ENCODE results near the gene MAGI2. TPM values are rescaled to one million over a fixed set of nuclear protein-coding genes. Genes with fewer than 3 reads are reported as not detected.

Gene MAGI2
- total RNA-seq, 1 donor from 2014 or later: 2.5 TPM

DNA sequence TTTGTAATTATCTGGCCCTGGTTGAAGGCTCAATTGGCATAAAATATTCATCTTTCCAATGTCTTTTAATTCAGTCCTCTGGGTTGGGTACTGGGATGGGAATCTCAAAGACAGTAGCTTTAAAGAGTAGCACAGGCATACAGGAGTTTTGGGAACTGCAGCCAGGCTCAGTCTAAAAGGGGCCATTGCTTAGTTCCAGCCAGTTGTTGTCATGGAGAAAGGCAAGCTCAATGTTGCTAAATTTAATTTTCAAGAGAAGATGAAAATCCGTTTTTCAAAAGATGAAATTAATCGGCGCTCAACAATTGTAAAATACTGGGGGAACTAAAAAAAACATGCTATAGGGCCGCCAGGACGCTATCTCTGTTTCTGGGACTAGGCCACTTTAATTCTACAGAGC is 1279.8 kb downstream of the MAGI2 start:
- no peak for DNase-seq (ENCODE audit: low read depth)
- H3K36me3 ChIP-seq (ENCODE audit: control insufficient read depth, insufficient read depth, low read length): no peaks in the 10 kb centered on the region
- H3K27me3 ChIP-seq (ENCODE audit: control insufficient read depth, insufficient read depth, low read length): no peaks in the 10 kb centered on the region
- TF ChIP-seq, protein P1, sequence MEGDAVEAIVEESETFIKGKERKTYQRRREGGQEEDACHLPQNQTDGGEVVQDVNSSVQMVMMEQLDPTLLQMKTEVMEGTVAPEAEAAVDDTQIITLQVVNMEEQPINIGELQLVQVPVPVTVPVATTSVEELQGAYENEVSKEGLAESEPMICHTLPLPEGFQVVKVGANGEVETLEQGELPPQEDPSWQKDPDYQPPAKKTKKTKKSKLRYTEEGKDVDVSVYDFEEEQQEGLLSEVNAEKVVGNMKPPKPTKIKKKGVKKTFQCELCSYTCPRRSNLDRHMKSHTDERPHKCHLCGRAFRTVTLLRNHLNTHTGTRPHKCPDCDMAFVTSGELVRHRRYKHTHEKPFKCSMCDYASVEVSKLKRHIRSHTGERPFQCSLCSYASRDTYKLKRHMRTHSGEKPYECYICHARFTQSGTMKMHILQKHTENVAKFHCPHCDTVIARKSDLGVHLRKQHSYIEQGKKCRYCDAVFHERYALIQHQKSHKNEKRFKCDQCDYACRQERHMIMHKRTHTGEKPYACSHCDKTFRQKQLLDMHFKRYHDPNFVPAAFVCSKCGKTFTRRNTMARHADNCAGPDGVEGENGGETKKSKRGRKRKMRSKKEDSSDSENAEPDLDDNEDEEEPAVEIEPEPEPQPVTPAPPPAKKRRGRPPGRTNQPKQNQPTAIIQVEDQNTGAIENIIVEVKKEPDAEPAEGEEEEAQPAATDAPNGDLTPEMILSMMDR (IDR thresholded peaks at IDR 0.05; ENCODE audit: insufficient read depth, low read length, poor library complexity, severe bottlenecking): no peak
- H3K4me3 ChIP-seq (ENCODE audit: low read depth, low read length): no peak overlapping the region

DNA sequence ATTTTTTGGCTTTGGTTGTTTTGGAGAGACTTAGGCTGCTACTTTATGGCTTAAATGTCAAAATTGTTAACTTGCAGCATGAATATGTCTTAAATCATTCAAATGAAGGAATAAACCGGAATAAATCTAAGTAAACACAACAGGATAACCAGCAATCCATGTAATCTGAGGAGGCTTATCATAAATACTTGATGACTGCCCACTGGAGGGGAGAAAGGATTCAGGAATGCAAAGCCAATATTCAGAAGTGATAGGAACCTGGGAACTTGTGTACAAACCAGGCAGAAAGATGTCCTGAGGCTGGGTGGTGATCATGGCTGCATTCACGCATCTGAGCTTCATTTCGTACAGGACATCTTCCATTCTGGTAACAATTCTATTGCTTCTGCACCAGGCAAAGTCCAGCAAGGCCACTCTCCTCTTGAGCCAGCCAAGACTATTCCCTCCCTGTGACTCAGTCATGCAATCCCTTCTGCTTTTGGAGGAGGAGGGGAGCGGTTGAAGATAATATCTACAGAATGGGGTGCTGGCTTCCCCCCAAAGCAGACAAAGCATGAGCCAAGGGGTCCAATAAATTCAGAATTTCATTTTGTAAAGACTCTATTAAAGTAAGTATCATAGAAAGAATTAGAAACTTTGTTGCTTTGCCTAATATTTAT is 1280.4 kb downstream of the MAGI2 start:
- no peak for DNase-seq (ENCODE audit: low read depth)
- TF ChIP-seq, protein P1 (IDR thresholded peaks at IDR 0.05; ENCODE audit: insufficient read depth, low read length, poor library complexity, severe bottlenecking): no peak
- Histone ChIP-seq H3K4me3 (ENCODE audit: low read depth, low read length) (no peak overlapping the region), H3K27me3 (ENCODE audit: control insufficient read depth, insufficient read depth, low read length) (no peaks in the 10 kb centered on the region), H3K36me3 (ENCODE audit: control insufficient read depth, insufficient read depth, low read length) (no peaks in the 10 kb centered on the region)

DNA sequence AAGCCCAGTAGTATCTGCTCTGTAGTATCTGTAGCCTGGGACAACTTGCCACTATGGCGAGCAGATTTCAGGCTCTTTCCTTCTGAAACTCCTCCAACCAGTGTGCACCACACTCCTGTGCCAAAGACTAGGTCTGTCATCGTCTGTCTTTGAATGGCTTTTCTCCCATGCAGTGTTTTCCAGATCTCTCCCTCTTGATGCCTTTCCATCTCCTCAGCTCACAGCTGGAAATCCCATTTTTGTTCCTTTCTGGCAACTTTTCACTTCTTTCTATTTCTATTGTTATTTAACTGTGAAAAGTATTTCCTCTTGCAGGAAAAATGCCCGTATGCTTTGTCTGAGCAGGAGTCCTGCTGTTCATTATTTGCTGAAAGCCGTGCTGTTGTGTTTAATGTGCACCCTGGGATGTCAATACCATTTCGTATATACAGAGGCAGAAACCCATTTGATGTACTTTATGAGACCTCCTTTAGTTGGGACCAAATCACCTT is 1281.2 kb downstream of the MAGI2 start:
- Histone ChIP-seq H3K4me3 (ENCODE audit: low read depth, low read length) (no peak overlapping the region), H3K36me3 (ENCODE audit: control insufficient read depth, insufficient read depth, low read length) (no peaks in the 10 kb centered on the region), H3K27me3 (ENCODE audit: control insufficient read depth, insufficient read depth, low read length) (no peaks in the 10 kb centered on the region)
- DNase-seq (ENCODE audit: low read depth): no peak
- TF ChIP-seq, protein P1 (IDR thresholded peaks at IDR 0.05; ENCODE audit: insufficient read depth, low read length, poor library complexity, severe bottlenecking): no peak

DNA sequence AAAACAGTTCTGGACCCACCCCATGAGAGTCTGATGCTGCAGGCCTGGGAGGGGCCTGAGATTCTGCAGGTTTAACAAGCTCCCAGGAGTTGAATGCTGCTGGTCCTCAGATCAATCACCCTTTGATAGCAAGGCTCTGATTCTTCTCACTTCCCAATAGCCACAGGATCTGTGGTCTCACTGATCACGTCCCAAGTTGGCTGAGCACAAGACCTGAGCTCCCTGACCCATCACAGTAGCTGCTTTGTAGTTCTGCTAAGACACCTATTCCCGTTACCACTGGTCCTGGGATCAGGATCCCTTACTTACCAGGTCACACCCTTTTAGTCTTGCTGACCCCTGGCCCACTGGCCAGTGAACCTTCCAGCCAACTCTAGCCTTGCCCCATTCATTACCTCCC is 1282.1 kb downstream of the MAGI2 start:
- Histone ChIP-seq H3K36me3 (ENCODE audit: control insufficient read depth, insufficient read depth, low read length) (no peaks in the 10 kb centered on the region), H3K27me3 (ENCODE audit: control insufficient read depth, insufficient read depth, low read length) (no peaks in the 10 kb centered on the region), H3K4me3 (ENCODE audit: low read depth, low read length) (no peak overlapping the region)
- TF ChIP-seq, protein P1 (IDR thresholded peaks at IDR 0.05; ENCODE audit: insufficient read depth, low read length, poor library complexity, severe bottlenecking): no peak
- DNase-seq (ENCODE audit: low read depth): no peak

DNA sequence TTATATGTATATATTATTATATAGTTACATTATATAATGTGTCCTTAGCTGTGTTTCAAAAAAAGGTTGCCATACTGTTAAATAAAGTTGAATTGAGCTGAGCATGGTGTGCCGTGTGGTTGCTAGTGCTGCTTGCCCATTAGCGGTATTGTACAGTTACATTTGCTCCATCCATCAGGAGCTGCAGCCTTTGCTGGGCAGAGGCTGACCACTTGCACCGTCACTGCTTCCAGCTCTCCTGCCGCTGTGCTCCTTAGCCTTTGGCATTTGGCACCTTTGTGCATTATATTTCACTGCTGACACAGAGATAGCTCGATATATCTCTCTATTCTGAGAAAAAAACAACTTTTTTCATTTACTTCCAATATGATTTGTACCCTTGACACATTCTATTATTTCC is 1282.7 kb downstream of the MAGI2 start:
- Histone ChIP-seq H3K36me3 (ENCODE audit: control insufficient read depth, insufficient read depth, low read length) (no peaks in the 10 kb centered on the region), H3K27me3 (ENCODE audit: control insufficient read depth, insufficient read depth, low read length) (no peaks in the 10 kb centered on the region), H3K4me3 (ENCODE audit: low read depth, low read length) (no peak overlapping the region)
- DNase-seq (ENCODE audit: low read depth): no peak
- TF ChIP-seq, protein P1 (IDR thresholded peaks at IDR 0.05; ENCODE audit: insufficient read depth, low read length, poor library complexity, severe bottlenecking): no peak

DNA sequence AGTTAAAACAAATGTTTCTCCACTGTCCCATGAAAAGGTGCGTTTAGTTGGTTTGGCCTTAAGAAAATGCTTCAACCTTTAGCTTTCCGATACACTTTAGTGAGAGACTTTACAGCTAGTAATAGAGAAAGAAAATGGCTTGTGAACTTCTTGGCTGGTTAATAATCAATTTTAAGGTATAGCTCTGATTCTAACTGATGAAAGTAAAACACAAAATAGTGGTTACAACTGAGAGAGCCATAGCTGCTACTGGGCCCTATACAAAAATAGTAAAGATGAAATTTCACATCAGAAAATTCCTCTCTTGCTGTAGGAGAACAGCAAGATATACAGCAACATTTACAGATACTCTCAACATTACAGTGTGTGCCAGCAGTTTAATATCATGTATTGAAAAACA is 1283.5 kb downstream of the MAGI2 start:
- H3K4me3 ChIP-seq (ENCODE audit: low read depth, low read length): no peak overlapping the region
- no peaks in the 10 kb centered on the region for H3K27me3 ChIP-seq (ENCODE audit: control insufficient read depth, insufficient read depth, low read length)
- DNase-seq (ENCODE audit: low read depth): no peak
- H3K36me3 ChIP-seq (ENCODE audit: control insufficient read depth, insufficient read depth, low read length): no peaks in the 10 kb centered on the region
- TF ChIP-seq, protein P1 (IDR thresholded peaks at IDR 0.05; ENCODE audit: insufficient read depth, low read length, poor library complexity, severe bottlenecking): no peak

Data from kidney epithelial cell (primary cell).